IMR-90 (cell line): ENCODE results near the gene KRTAP4-8. TPM values are rescaled to one million over a fixed set of nuclear protein-coding genes. Genes with fewer than 3 reads are reported as not detected.

Source experiments
- ATAC-seq: fragments of 200-7000 bp; cut with Tn5 transposase; 2 replicates; pipeline ENCODE4 v1.9.1; 2020; ENCODE audit warnings: low read depth, mild to moderate bottlenecking, moderate library complexity
- BruUV-seq: library from RNA; stranded (reverse); fragments of 400-500 nt; replicated peaks from 2 replicates; lab custom pipeline; 2021; lab: Mats Ljungman, UMichigan
- CTCF ChIA-PET: fragments of 300-600 bp; formaldehyde crosslinking; extraction: SDS; loops from one replicate; lab custom pipeline; 2021; ENCODE audit warnings: antibody characterized with exemption; lab: Yijun Ruan, JAX
- POLR2A ChIA-PET: fragments of 300-600 bp; sonication (Branson Sonifier 250); formaldehyde crosslinking; loops from one replicate; lab custom pipeline; 2022; ENCODE audit warnings: antibody characterized with exemption; ENCODE audit not compliant: unreplicated experiment; lab: Charles Lee
- DNase-seq: peaks from one replicate; pipeline ENCODE4 v3.0.0; 2013
- H2AFZ ChIP-seq: replicated peaks from 2 replicates; pipeline ENCODE3; 2013; ENCODE audit warnings: low read length, mild to moderate bottlenecking; ENCODE audit not compliant: poor library complexity
- H2AK5ac ChIP-seq: 2 replicates; pipeline ENCODE4 v1.6.1; 2013; ENCODE audit warnings: low read depth, low read length, inconsistent platforms
- H2AK9ac ChIP-seq: replicated peaks from 2 replicates; pipeline ENCODE3; 2013; ENCODE audit warnings: mild to moderate bottlenecking, low read depth, low read length, moderate library complexity; ENCODE audit not compliant: poor library complexity
- H2BK120ac ChIP-seq: 2 replicates; pipeline ENCODE4 v1.6.1; 2013; ENCODE audit warnings: low read depth, low read length, inconsistent platforms
- H2BK15ac ChIP-seq: 3 replicates; pipeline ENCODE4 v1.6.1; 2013; ENCODE audit warnings: low read depth, low read length, inconsistent platforms
- H2BK20ac ChIP-seq: 2 replicates; pipeline ENCODE4 v1.6.1; 2013; ENCODE audit warnings: low read depth, mild to moderate bottlenecking, inconsistent platforms, low read length, moderate library complexity
- H2BK5ac ChIP-seq: 2 replicates; pipeline ENCODE4 v1.6.1; 2013; ENCODE audit warnings: mild to moderate bottlenecking, low read depth, low read length, inconsistent platforms; ENCODE audit not compliant: poor library complexity, severe bottlenecking
- H3K14ac ChIP-seq: replicated peaks from 2 replicates; pipeline ENCODE4 v1.6.1; 2013; ENCODE audit warnings: low read depth, low read length, inconsistent platforms
- H3K18ac ChIP-seq: 2 replicates; pipeline ENCODE4 v1.6.1; 2013; ENCODE audit warnings: low read depth, low read length, control low read depth
- H3K23ac ChIP-seq: 2 replicates; pipeline ENCODE4 v1.6.1; 2013; ENCODE audit warnings: low read depth, low read length, inconsistent platforms
- H3K27ac ChIP-seq: 2 replicates; pipeline ENCODE4 v1.5.1; 2013; ENCODE audit warnings: mild to moderate bottlenecking, control low read depth, low read length; ENCODE audit not compliant: insufficient read depth
- H3K27me3 ChIP-seq: 2 replicates; pipeline ENCODE4 v1.6.1; 2013; ENCODE audit warnings: low read length; ENCODE audit not compliant: control insufficient read depth, insufficient read depth
- H3K36me3 ChIP-seq: 2 replicates; pipeline ENCODE4 v1.6.1; 2013; ENCODE audit warnings: low read length, mixed read lengths; ENCODE audit not compliant: control insufficient read depth, insufficient read depth
- H3K4ac ChIP-seq: 2 replicates; pipeline ENCODE4 v1.6.1; 2013; ENCODE audit warnings: low read depth, low read length, inconsistent platforms
- H3K4me1 ChIP-seq: 2 replicates; pipeline ENCODE4 v1.6.1; 2013; ENCODE audit warnings: low read length, mixed read lengths; ENCODE audit not compliant: control insufficient read depth, insufficient read depth
- H3K4me2 ChIP-seq: 2 replicates; pipeline ENCODE4 v1.6.1; 2013; ENCODE audit warnings: low read depth, mild to moderate bottlenecking, control low read depth, low read length, moderate library complexity
- H3K4me3 ChIP-seq: 2 replicates; pipeline ENCODE4 v1.5.1; 2013; ENCODE audit warnings: low read depth, mild to moderate bottlenecking, control low read depth, low read length, moderate library complexity; ENCODE audit not compliant: insufficient read depth
- H3K56ac ChIP-seq: 2 replicates; pipeline ENCODE4 v1.6.1; 2013; ENCODE audit warnings: low read length, inconsistent platforms; ENCODE audit not compliant: insufficient read depth; ENCODE audit errors: extremely low read depth
- H3K79me1 ChIP-seq, 2 experiments: 2 replicates each; pipeline ENCODE4 v1.6.1; 2013; ENCODE audit warnings: low read length in 2 of 2, inconsistent platforms in 1 of 2, low read depth in 1 of 2
- H3K9ac ChIP-seq: 2 replicates; pipeline ENCODE4 v1.6.1; 2013; ENCODE audit warnings: low read depth, low read length, control low read depth
- H3K9me1 ChIP-seq: 2 replicates; pipeline ENCODE4 v1.6.1; 2013; ENCODE audit warnings: low read length, inconsistent platforms; ENCODE audit not compliant: insufficient read depth
- H3K9me3 ChIP-seq: 2 replicates; pipeline ENCODE4 v1.6.1; 2013; ENCODE audit warnings: low read length; ENCODE audit not compliant: control insufficient read depth, insufficient read depth
- H4K20me1 ChIP-seq: 2 replicates; pipeline ENCODE4 v1.6.1; 2013; ENCODE audit warnings: low read length, inconsistent platforms; ENCODE audit not compliant: insufficient read depth
- H4K5ac ChIP-seq: 2 replicates; pipeline ENCODE4 v1.6.1; 2013; ENCODE audit warnings: mild to moderate bottlenecking, low read depth, low read length, control low read depth
- H4K8ac ChIP-seq, 2 experiments: 2 replicates each; pipeline ENCODE4 v1.6.1; 2013; ENCODE audit warnings: low read depth in 2 of 2, low read length in 2 of 2, control low read depth in 1 of 2, inconsistent platforms in 1 of 2
- H4K91ac ChIP-seq: 2 replicates; pipeline ENCODE4 v1.6.1; 2013; ENCODE audit warnings: low read depth, low read length, inconsistent platforms; ENCODE audit not compliant: insufficient read depth
- BHLHE40 ChIP-seq: fragments of 150-350 bp; IDR thresholded peaks from 2 replicates; pipeline ENCODE4 v1.6.1; 2016; ENCODE audit warnings: mild to moderate bottlenecking, low read depth, low read length
- CEBPB ChIP-seq: IDR thresholded peaks from 2 replicates; pipeline ENCODE4 v1.6.1; 2012; ENCODE audit warnings: low read depth, low read length, improper control_type of control experiment
- CHD1 ChIP-seq: IDR thresholded peaks from 2 replicates; pipeline ENCODE4 v1.6.1; 2012; ENCODE audit warnings: low read depth, low read length, improper control_type of control experiment
- CTCF ChIP-seq: conservative IDR thresholded peaks from 2 replicates; pipeline ENCODE4 v1.5.1; 2012; ENCODE audit warnings: mild to moderate bottlenecking, low read depth, low read length, improper control_type of control experiment
- ELK1 ChIP-seq: fragments of 150-350 bp; IDR thresholded peaks from 2 replicates; pipeline ENCODE4 v1.6.1; 2016; ENCODE audit warnings: low read depth, mild to moderate bottlenecking, low read length, moderate library complexity, borderline replicate concordance
- FOS ChIP-seq: fragments of 150-350 bp; IDR thresholded peaks from 2 replicates; pipeline ENCODE4 v1.6.1; 2016; ENCODE audit warnings: low read depth, low read length
- MAFK ChIP-seq: IDR thresholded peaks from 2 replicates; pipeline ENCODE4 v1.6.1; 2012; ENCODE audit warnings: low read depth, low read length, improper control_type of control experiment
- MAZ ChIP-seq: IDR thresholded peaks from 2 replicates; pipeline ENCODE4 v1.6.1; 2012; ENCODE audit warnings: low read depth, mild to moderate bottlenecking, low read length, improper control_type of control experiment, moderate library complexity, borderline replicate concordance
- MXI1 ChIP-seq: IDR thresholded peaks from 2 replicates; pipeline ENCODE4 v1.6.1; 2012; ENCODE audit warnings: low read depth, mild to moderate bottlenecking, low read length, moderate library complexity, borderline replicate concordance
- NFE2L2 ChIP-seq: fragments of 150-350 bp; IDR thresholded peaks from 2 replicates; pipeline ENCODE4 v1.6.1; 2016; ENCODE audit warnings: low read depth, mild to moderate bottlenecking, low read length
- POLR2A ChIP-seq: IDR thresholded peaks from 2 replicates; pipeline ENCODE4 v1.6.1; 2012; ENCODE audit warnings: mild to moderate bottlenecking, low read depth, low read length
- RAD21 ChIP-seq: IDR thresholded peaks from 2 replicates; pipeline ENCODE4 v1.6.1; 2012; ENCODE audit warnings: low read length, improper control_type of control experiment
- RCOR1 ChIP-seq: IDR thresholded peaks from 2 replicates; pipeline ENCODE4 v1.6.1; 2012; ENCODE audit warnings: mild to moderate bottlenecking, low read length, improper control_type of control experiment; ENCODE audit not compliant: insufficient replicate concordance
- SMC3 ChIP-seq: fragments of 150-350 bp; IDR thresholded peaks from 2 replicates; pipeline ENCODE4 v1.6.1; 2016; ENCODE audit warnings: low read depth, mild to moderate bottlenecking, antibody characterized with exemption, low read length, moderate library complexity
- USF2 ChIP-seq: fragments of 150-350 bp; IDR thresholded peaks from 2 replicates; pipeline ENCODE4 v1.6.1; 2017; ENCODE audit warnings: mild to moderate bottlenecking, antibody characterized with exemption, low read length, low read depth
- WGBS, 2 experiments: methylation state at CpG; one replicate each; pipeline versions ENCODE4 v1.1.5 to v1.1.7; 2013; ENCODE audit warnings: missing lambda C conversion rate in 2 of 2; ENCODE audit not compliant: insufficient read length in 1 of 2; ENCODE audit errors: extremely low coverage in 2 of 2; 5-methylcytosine and 5-hydroxymethylcytosine counted together
- dilution Hi-C: fragments of 300-500 bp; cut with HindIII; formaldehyde crosslinking; loops from one replicate; pipeline ENCODE4 v1.14.3; 2018; ENCODE audit warnings: low sequenced_read_pairs; ENCODE audit not compliant: unreplicated experiment
- in situ Hi-C: fragments of 300-500 bp; cut with MboI; formaldehyde crosslinking; loops from 3 replicates; pipeline ENCODE4 v1.14.3; 2019; ENCODE audit warnings: low sequenced_read_pairs, inconsistent platforms, mixed read lengths
- intact Hi-C: fragments of 100-400 bp; cut with micrococcal nuclease; formaldehyde crosslinking; loops from 2 replicates; pipeline ENCODE4 v1.10.0; 2022
- polyA plus RNA-seq, 3 experiments: library from polyadenylated mRNA; depleted of rRNA; stranded (reverse); fragments of >200 nt; gene quantifications; 2 replicates each; pipeline ENCODE4 v1.2.3, GENCODE V29; 2012; ENCODE audit warnings: low replicate concordance in 1 of 3
- total RNA-seq: library from RNA; depleted of rRNA; stranded (reverse); fragments of >200 nt; gene quantifications from 2 replicates; pipeline ENCODE4 v1.2.3, GENCODE V29; 2012

Gene KRTAP4-8
- total and polyA plus RNA-seq, 2 of the 4 experiments (the other 2 are of a cell fraction): not detected

- Histone ChIP-seq H3K9ac (no peak overlapping the region), H3K56ac (no peak overlapping the region), H3K4me3 (no peak overlapping the region), H3K27ac (no peak overlapping the region), H3K18ac (no peak overlapping the region), H4K8ac (no peak overlapping the region), H4K20me1 (no peaks in the 10 kb centered on the region), H3K4ac (no peak overlapping the region), H2BK5ac (no peak overlapping the region), H2BK20ac (no peak overlapping the region), H3K36me3 (no peaks in the 10 kb centered on the region), H2BK15ac (no peak overlapping the region), H3K23ac (no peak overlapping the region), H3K9me3 (peaks cover 5% of the 10 kb centered on the region), H2AK9ac (no peak overlapping the region), H2AK5ac (no peak overlapping the region), H4K91ac (no peak overlapping the region), H3K14ac (no peak overlapping the region), H4K5ac (no peak overlapping the region), H3K27me3 (no peaks in the 10 kb centered on the region), H2BK120ac (no peak overlapping the region), H3K4me2 (no peak overlapping the region), H3K9me1 (no peaks in the 10 kb centered on the region), H3K4me1 (no peaks in the 10 kb centered on the region; the same call in 1 of the 2 replicates), H3K79me1 (no peaks in the 10 kb centered on the region), H2AFZ (no peak overlapping the region)
- ATAC-seq: no peak
- ChIA-PET POLR2A (no interaction called here), CTCF (no interaction called here)
- intact Hi-C loops (no loop called here), dilution Hi-C loops (no loop called here), in situ Hi-C loops (no loop called here)
- TF ChIP-seq ELK1 (no peak), CHD1 (no peak), MAZ (no peak), BHLHE40 (no peak), MAFK (no peak), SMC3 (no peak), FOS (no peak), USF2 (no peak), RAD21 (no peak), RCOR1 (no peak), CTCF (no peak), CEBPB (no peak), MXI1 (no peak), NFE2L2 (no peak), POLR2A (no peak)
- no peak for DNase-seq
- no TSS peak for BruUV-seq
- WGBS, 2 experiments: no CpG with 5 or more reads among the region's 1 CpG
Measured at GRCh38 chr17:41144846-41145245, 46.9 kb upstream of the KRTAP4-8 start.
